ENCODE data around the gene PCDHA13. TPM values are rescaled to one million over a fixed set of nuclear protein-coding genes. Genes with fewer than 3 reads are reported as not detected.
"Not testable (repeated sequence)": the region's sequence is repeated elsewhere in the genome, so short reads cannot be mapped to it uniquely, and the experiment has no call there.

Gene PCDHA13
- total RNA-seq (2014; rRNA removed; shearing (Covaris generic); ENCODE audit: low replicate concordance) = not detected in 2 replicates

GRCh38 chr5:140881889-140882590 lies at the start of gene PCDHA13:
TSS of gene PCDHA13 (plus strand) at chr5:140882124. CDS start at chr5:140882269, 145 bp downstream.
- Histone ChIP-seq H3K4me3 (no peak within 1 kb of the TSS), H3K27me3 (no peaks in the 10 kb centered on the region), H3K36me3 (no peaks in the 10 kb centered on the region), H3K9me3 (no peaks in the 10 kb centered on the region)
- no peak for DNase-seq

- Histone ChIP-seq H3K4me3 (no peak within 1 kb of the TSS), H3K9me3 (peaks cover 8% of the 10 kb centered on the region), H3K27me3 (peaks cover 7% of the 10 kb centered on the region), H3K36me3 (no peaks in the 10 kb centered on the region)
- no peak for DNase-seq
Observed at GRCh38 chr5:140833993-140834392, 47.9 kb upstream of the PCDHA13 start, which contains the start of gene PCDHA7. TSS of gene PCDHA7 (plus strand) at chr5:140834269. CDS start at chr5:140834384, 115 bp downstream.

GRCh38 chr5:140834439-140835008 lies 47.4 kb upstream of the PCDHA13 start:
- not testable (repeated sequence) for H3K9me3 ChIP-seq, H3K27me3 ChIP-seq, H3K36me3 ChIP-seq, DNase-seq, H3K4me3 ChIP-seq

- DNase-seq = no peak
- H3K4me3 ChIP-seq = no peak overlapping the region
- H3K27me3 ChIP-seq = peaks cover 10% of the 10 kb centered on the region
- peaks cover 10% of the 10 kb centered on the region for H3K9me3 ChIP-seq
- H3K36me3 ChIP-seq = no peaks in the 10 kb centered on the region
Observed at GRCh38 chr5:140835622-140836510, 46.1 kb upstream of the PCDHA13 start.

- DNase-seq = no peak
- Histone ChIP-seq H3K36me3 (no peaks in the 10 kb centered on the region), H3K4me3 (no peak within 1 kb of the TSS), H3K9me3 (peaks cover 5% of the 10 kb centered on the region), H3K27me3 (peaks cover 3% of the 10 kb centered on the region; the same call in 1 of the 2 replicates)
Observed at GRCh38 chr5:140840978-140841962, 40.7 kb upstream of the PCDHA13 start, which contains the start of gene PCDHA8. TSS of gene PCDHA8 (plus strand) at chr5:140841187. CDS start at chr5:140841322, 135 bp downstream.

- Histone ChIP-seq H3K27me3 (peaks cover 6% of the 10 kb centered on the region), H3K4me3 (no peak overlapping the region), H3K36me3 (no peaks in the 10 kb centered on the region), H3K9me3 (peaks cover 10% of the 10 kb centered on the region)
- no peak for DNase-seq
Observed at GRCh38 chr5:140842798-140843733, 38.9 kb upstream of the PCDHA13 start.

GRCh38 chr5:140848139-140849102 lies 33.5 kb upstream of the PCDHA13 start, which contains the start of gene PCDHA9:
TSS of gene PCDHA9 (plus strand) at chr5:140848382. CDS start at chr5:140848496, 114 bp downstream.
- H3K9me3 ChIP-seq, H3K27me3 ChIP-seq, H3K4me3 ChIP-seq, DNase-seq, H3K36me3 ChIP-seq: not testable (repeated sequence)

GRCh38 chr5:140849831-140850634 lies 31.9 kb upstream of the PCDHA13 start:
- H3K4me3 ChIP-seq, H3K36me3 ChIP-seq, DNase-seq, H3K9me3 ChIP-seq, H3K27me3 ChIP-seq: not testable (repeated sequence)

GRCh38 chr5:140855772-140856674 lies 25.9 kb upstream of the PCDHA13 start, which contains the start of gene PCDHA10:
TSS of gene PCDHA10 (plus strand) at chr5:140855897. CDS start at chr5:140856049, 152 bp downstream.
- no peak for DNase-seq
- Histone ChIP-seq H3K9me3 (no peaks in the 10 kb centered on the region), H3K36me3 (no peaks in the 10 kb centered on the region), H3K4me3 (no peak within 1 kb of the TSS), H3K27me3 (peaks cover 5% of the 10 kb centered on the region)

GRCh38 chr5:140857177-140857986 lies 24.5 kb upstream of the PCDHA13 start:
- Histone ChIP-seq H3K4me3 (no peak overlapping the region), H3K27me3 (peaks cover 5% of the 10 kb centered on the region; the same call in 1 of the 2 replicates), H3K36me3 (no peaks in the 10 kb centered on the region), H3K9me3 (no peaks in the 10 kb centered on the region)
- DNase-seq = no peak

- Histone ChIP-seq H3K9me3 (no peaks in the 10 kb centered on the region), H3K4me3 (no peak overlapping the region), H3K36me3 (no peaks in the 10 kb centered on the region), H3K27me3 (peaks cover 5% of the 10 kb centered on the region; the same call in 1 of the 2 replicates)
- DNase-seq = no peak
Observed at GRCh38 chr5:140857987-140858240, 24.0 kb upstream of the PCDHA13 start.

All from MG63 (cell line).